DND-41 (cell line): ENCODE results near the gene RRM1.

Experiments used
- CTCF ChIP-seq: IDR thresholded peaks from 2 replicates; pipeline ENCODE4 v1.5.1; 2012; ENCODE audit warnings: borderline replicate concordance, low read length, moderate library complexity, mild to moderate bottlenecking; ENCODE audit not compliant: poor library complexity, severe bottlenecking; ENCODE audit errors: extremely low read depth
- EZH2 ChIP-seq: IDR thresholded peaks from 3 replicates; pipeline ENCODE4 v1.6.1; 2012; ENCODE audit warnings: borderline replicate concordance, low read depth, mild to moderate bottlenecking, moderate library complexity, low read length, inconsistent platforms; ENCODE audit not compliant: severe bottlenecking

- TF ChIP-seq CTCF (no peak), EZH2 (no peak)
These were observed at the start of gene RRM1 for GRCh38 chr11:4094348-4095291.
